Subcutaneous abdominal adipose tissue (tissue), 5 donors: ENCODE data around the gene PKN3.
"Not testable (repeated sequence)": the region's sequence is repeated elsewhere in the genome, so short reads cannot be mapped to it uniquely, and the experiment has no call there.

Experiments
- H3K27ac ChIP-seq: one replicate; pipeline ENCODE4 v1.7.0; 2013; ENCODE audit warnings: low read depth, mild to moderate bottlenecking, inconsistent platforms, low read length, moderate library complexity
- H3K27me3 ChIP-seq, 5 donors: one replicate each; pipeline ENCODE4 v1.7.0; 2013; ENCODE audit warnings: low read length in 5 of 5, inconsistent platforms in 1 of 5; ENCODE audit not compliant: control insufficient read depth in 5 of 5, insufficient read depth in 4 of 5
- H3K36me3 ChIP-seq, 5 donors: one replicate each; pipeline ENCODE4 v1.7.0; 2013; ENCODE audit warnings: low read length in 5 of 5; ENCODE audit not compliant: control insufficient read depth in 5 of 5, insufficient read depth in 5 of 5
- H3K4me1 ChIP-seq, 5 donors: one replicate each; pipeline ENCODE4 v1.7.0; 2013; ENCODE audit warnings: low read length in 5 of 5, mild to moderate bottlenecking in 3 of 5, moderate library complexity in 1 of 5; ENCODE audit not compliant: control insufficient read depth in 5 of 5, insufficient read depth in 5 of 5
- H3K4me3 ChIP-seq, 5 donors: one replicate each; pipeline ENCODE4 v1.7.0; 2013; ENCODE audit warnings: low read length in 5 of 5, low read depth in 1 of 5
- H3K9ac ChIP-seq, 5 donors: one replicate each; pipeline ENCODE4 v1.7.0; 2013; ENCODE audit warnings: low read length in 5 of 5, mild to moderate bottlenecking in 4 of 5, moderate library complexity in 3 of 5
- H3K9me3 ChIP-seq, 5 donors: one replicate each; pipeline ENCODE4 v1.7.0; 2013; ENCODE audit warnings: low read length in 5 of 5; ENCODE audit not compliant: control insufficient read depth in 5 of 5
- donor health status: healthy.
- donor health status: healthy.
- donor health status: healthy.
- donor health status: healthy.
- donor health status: healthy.

The PKN3 gene

GRCh38 chr9:128690684-128691034 lies 11.6 kb upstream of the PKN3 start:
- Histone ChIP-seq H3K4me1 (peaks cover 2 to 31% (median 19%) of the 10 kb centered on the region in 5 donors), H3K36me3 (peaks cover 23 to 38% (median 29%) of the 10 kb centered on the region in 5 donors), H3K9ac (peak overlapping the region in 4 of 5 donors; percentile 72 to 86 (median 82)), H3K27me3 (no peaks in the 10 kb centered on the region), H3K27ac (peak overlapping the region; percentile 14), H3K4me3 (peak overlapping the region; percentile 66 to 85 (median 80)), H3K9me3 (no peaks in the 10 kb centered on the region)

DNA sequence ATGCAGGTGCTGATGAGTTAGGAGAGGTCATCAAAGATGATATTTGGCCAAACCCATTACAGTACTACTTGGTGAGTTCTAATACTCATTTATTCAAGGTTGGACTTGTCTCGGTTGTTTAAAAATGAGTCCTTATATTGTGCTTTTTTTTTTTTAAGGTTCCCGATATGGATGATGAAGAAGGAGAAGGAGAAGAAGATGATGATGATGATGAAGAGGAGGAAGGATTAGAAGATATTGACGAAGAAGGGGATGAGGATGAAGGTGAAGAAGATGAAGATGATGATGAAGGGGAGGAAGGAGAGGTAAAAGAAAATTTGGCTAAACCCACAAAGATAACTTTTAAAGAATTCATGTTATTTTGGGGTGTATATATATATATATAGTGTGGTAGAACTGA lies 8.6 kb upstream of the PKN3 start:
- H3K36me3 ChIP-seq = peaks cover 28 to 51% (median 38%) of the 10 kb centered on the region in 5 donors

DNA sequence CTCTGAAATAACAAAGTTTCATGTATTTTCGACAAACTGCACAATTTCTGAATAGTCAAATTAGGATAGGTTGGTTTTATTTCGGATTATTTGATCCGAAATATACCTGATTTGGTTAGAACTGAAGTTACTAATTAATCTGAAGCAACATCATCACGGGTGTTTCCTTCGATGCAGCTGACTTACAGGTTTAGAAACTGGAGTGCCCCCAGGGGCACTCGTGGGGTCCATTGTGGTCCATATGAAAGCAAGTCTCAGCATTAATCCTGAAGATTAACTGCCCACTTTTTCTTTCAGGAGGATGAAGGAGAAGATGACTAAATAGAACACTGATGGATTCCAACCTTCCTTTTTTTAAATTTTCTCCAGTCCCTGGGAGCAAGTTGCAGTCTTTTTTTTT lies 8.0 kb upstream of the PKN3 start:
- Histone ChIP-seq H3K27ac (no peak overlapping the region), H3K27me3 (no peaks in the 10 kb centered on the region), H3K36me3 (peaks cover 28 to 51% (median 38%) of the 10 kb centered on the region in 5 donors), H3K9ac (no peak overlapping the region), H3K4me1 (peaks cover 0 to 15% (median 13%) of the 10 kb centered on the region in 5 donors), H3K9me3 (no peaks in the 10 kb centered on the region), H3K4me3 (no peak overlapping the region)

More for the DNA sequence above, 8.6 kb upstream of the PKN3 start:
- H3K27ac ChIP-seq, H3K9ac ChIP-seq, H3K4me3 ChIP-seq, H3K27me3 ChIP-seq, H3K9me3 ChIP-seq: not testable (repeated sequence)
- H3K4me1 ChIP-seq = peaks cover 0 to 15% (median 13%) of the 10 kb centered on the region in 5 donors

DNA sequence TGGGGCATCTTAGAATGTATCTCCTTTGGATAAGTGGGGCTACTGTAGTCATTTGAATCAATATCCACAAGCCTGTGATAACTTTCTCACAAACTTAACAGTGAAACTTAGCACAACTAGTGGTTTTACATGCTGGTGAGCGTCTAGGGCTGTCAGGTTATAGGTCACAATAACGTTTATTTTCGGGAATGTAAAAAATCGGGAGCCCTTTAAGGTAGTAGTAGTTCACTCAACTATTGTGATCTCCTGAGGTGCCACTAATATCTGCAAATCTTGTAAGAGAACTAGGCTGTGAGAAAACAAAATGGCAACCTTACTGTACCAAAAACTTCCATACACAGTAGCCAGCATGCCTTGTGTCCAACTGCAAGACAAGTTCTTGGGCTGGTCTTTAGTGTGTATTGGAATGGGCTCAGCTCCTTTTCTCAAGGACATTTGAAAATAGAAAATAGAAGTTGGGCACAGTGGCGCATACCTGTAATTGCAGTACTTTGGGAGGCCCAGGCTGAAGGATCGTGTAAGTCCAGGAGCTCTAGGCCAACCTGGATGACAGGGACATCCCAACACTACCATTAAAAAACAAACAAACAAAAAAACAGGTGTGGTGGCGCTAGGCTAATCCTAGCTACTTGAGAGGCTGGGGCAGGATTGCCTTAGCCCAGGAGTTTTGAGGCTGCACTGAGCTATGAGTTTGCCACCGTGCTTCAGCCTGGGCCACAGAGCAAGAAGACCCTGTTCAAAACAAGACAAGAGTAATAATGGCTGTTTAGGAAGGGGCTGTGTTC lies 5.2 kb upstream of the PKN3 start:
- Histone ChIP-seq H3K9me3 (no peaks in the 10 kb centered on the region), H3K9ac (no peak overlapping the region), H3K4me3 (no peak overlapping the region), H3K4me1 (peaks cover 0 to 3% (median 2%) of the 10 kb centered on the region in 5 donors), H3K27me3 (no peaks in the 10 kb centered on the region), H3K27ac (no peak overlapping the region), H3K36me3 (peaks cover 23 to 45% (median 32%) of the 10 kb centered on the region in 5 donors)

DNA sequence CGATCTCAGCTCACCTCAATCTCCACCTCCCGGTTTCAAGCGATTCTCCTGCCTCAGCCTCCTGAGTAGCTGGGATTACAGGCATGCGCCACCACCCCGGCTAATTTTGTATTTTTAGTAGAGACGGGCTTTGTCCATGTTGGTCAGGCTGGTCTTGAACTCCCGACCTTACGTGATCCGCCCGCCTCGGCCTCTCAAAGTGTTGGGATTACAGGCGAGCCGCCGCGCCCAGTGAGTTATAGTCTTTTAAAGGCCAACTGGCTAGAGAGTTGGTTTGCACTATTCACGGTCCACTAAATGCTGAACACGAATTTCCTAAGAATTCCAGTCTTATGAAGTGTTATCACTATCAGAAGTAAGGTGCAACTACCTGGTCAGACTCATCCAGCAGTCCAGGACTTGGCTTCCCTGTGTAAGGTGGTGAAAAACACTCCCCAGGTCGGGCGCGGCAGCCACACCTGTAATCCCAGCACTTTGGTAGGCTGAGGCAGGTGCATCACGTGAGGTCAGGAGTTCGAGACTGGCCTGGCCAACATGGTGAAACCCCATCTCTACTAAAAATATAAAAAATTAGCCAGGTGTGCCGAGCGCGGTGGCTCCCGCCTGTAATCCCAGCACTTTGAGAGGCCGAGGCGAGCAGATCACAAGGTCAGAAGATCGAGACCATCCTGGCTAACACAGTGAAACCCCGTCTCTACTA lies 3.1 kb upstream of the PKN3 start:
- not testable (repeated sequence) for H3K9me3 ChIP-seq, H3K4me3 ChIP-seq, H3K27me3 ChIP-seq, H3K9ac ChIP-seq, H3K27ac ChIP-seq
- peaks cover 9 to 25% (median 16%) of the 10 kb centered on the region in 5 donors for H3K36me3 ChIP-seq
- H3K4me1 ChIP-seq = peaks cover 1 to 21% (median 14%) of the 10 kb centered on the region in 5 donors

DNA sequence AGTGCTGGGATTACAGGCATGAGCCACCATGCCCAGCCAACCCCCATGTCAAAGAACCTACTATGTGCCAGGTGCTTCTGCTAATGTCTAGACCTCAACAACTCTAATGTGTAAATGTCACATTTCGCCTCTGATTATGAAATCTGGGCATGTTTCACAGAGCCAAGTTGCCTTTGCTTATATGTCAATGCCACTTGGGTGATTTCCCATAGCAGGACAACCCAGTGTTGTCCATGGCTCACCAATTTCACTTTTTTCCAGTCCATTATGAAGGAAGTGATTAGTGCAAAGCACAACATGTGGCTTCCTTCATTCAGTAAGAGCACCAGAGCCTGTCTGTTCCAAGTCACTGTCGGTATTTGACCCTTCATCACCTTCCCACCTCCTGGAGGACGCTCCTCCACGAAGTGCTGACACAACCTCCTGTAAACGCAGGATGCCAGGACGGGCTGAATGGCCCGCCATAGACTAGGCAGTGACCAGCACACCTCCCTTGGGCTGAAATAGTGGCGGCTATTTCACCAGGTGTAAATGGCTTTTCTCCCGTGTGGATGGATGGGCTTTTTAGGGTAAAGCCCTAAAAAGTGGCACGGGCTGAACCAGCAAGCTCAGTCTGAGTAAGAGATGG lies 962 bp upstream of the PKN3 start:
- peaks cover 3 to 14% (median 4%) of the 10 kb centered on the region in 5 donors for H3K36me3 ChIP-seq
- H3K27me3 ChIP-seq = no peaks in the 10 kb centered on the region
- H3K4me3 ChIP-seq = no peak overlapping the region
- no peak overlapping the region for H3K27ac ChIP-seq
- H3K4me1 ChIP-seq = peaks cover 1 to 22% (median 19%) of the 10 kb centered on the region in 5 donors
- no peaks in the 10 kb centered on the region for H3K9me3 ChIP-seq
- H3K9ac ChIP-seq = no peak overlapping the region

GRCh38 chr9:128702949-128703615 lies 779 bp downstream of the PKN3 start:
- Histone ChIP-seq H3K4me3 (peak overlapping the region; percentile 42 to 75 (median 72)), H3K27me3 (no peaks in the 10 kb centered on the region), H3K36me3 (peaks cover 0 to 13% (median 6%) of the 10 kb centered on the region in 5 donors), H3K4me1 (peaks cover 1 to 22% (median 19%) of the 10 kb centered on the region in 5 donors), H3K9me3 (no peaks in the 10 kb centered on the region), H3K9ac (peak overlapping the region in 4 of 5 donors; percentile 58 to 76 (median 67)), H3K27ac (peak overlapping the region; percentile 69)

DNA sequence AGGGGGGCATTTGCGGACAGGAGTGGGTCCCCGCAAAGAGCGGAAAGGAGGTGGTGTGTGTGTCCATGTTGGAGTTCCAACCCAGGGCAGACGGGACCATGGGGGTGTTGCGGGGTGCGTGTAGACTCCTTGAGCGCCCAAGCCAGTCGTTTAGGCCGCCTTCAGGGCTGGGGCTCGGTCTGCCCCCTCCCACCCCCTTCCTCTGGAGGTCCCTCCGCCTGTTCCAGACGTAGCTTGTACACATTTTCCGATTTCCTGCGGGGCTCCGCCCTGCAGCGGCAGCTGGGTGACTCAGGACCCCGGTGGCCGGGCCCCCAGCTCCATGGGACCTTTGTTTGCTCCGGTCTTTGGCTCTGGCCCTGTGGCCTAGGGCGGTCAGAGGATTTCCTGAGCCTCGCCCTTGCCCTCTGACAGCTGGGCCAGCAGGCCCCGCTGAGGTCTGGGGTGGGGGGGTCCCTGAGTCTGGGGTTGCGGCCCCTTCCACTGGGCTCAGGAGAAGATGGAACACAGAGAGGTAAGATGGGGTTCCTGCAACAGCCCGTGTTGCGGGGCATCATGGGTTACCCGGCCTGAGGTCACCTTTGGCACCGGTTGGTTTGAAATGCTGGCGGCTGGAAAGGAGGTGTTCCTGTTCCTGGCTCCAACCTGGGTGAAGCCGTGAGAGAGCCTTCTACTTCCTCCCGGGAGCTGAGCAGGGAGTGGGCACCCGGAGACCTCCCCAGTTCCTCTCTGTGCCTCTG lies 1.5 kb downstream of the PKN3 start:
- H3K27me3 ChIP-seq = no peaks in the 10 kb centered on the region
- peak overlapping the region; percentile 42 to 75 (median 72) for H3K4me3 ChIP-seq
- peak overlapping the region; percentile 69 for H3K27ac ChIP-seq
- peak overlapping the region in 3 of 5 donors; percentile 58 to 76 (median 72) for H3K9ac ChIP-seq
- peaks cover 0 to 13% (median 6%) of the 10 kb centered on the region in 5 donors for H3K36me3 ChIP-seq
- H3K9me3 ChIP-seq = no peaks in the 10 kb centered on the region
- peaks cover 1 to 22% (median 19%) of the 10 kb centered on the region in 5 donors for H3K4me1 ChIP-seq

DNA sequence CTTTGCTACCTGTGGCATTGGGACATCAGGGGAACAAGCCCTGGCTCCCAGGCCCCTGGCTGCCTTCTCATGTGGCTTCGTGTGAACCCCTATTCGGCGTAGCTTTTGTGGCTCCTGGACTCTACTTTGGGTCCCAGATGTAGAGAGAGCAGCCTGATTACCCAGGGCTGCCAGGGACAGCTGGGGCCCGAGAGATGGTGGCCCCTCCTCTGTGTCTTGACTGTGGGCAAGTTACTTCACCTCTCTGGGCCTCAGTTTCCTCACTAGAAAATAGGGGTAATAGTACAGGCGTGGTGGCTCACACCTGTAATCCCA lies 2.0 kb downstream of the PKN3 start:
- peak overlapping the region; percentile 69 for H3K27ac ChIP-seq
- H3K9me3 ChIP-seq = no peaks in the 10 kb centered on the region
- H3K4me3 ChIP-seq = peak overlapping the region in 4 of 5 donors; percentile 29 to 75 (median 68)
- peaks cover 1 to 22% (median 19%) of the 10 kb centered on the region in 5 donors for H3K4me1 ChIP-seq
- H3K27me3 ChIP-seq = no peaks in the 10 kb centered on the region
- H3K9ac ChIP-seq = peak overlapping the region in 1 of 5 donors; percentile 20
- peaks cover 0 to 13% (median 6%) of the 10 kb centered on the region in 5 donors for H3K36me3 ChIP-seq
